ENCODE data around the gene DELE1. TPM values are rescaled to one million over a fixed set of nuclear protein-coding genes. Genes with fewer than 3 reads are reported as not detected.

DELE1 gene
- total and polyA plus RNA-seq, 2 donors (not counting 1 experiment from before 2014, with no cell fraction given), result 38.6 to 40.5 TPM

GRCh38 chr5:141906972-141907371 lies 16.7 kb upstream of the DELE1 start:
- no peaks in the 10 kb centered on the region for H3K36me3 ChIP-seq (ENCODE audit: control insufficient read depth, insufficient read depth, low read length)
- peaks cover 10% of the 10 kb centered on the region for H3K27me3 ChIP-seq (ENCODE audit: control insufficient read depth, insufficient read depth, low read length)
- no peak overlapping the region for H3K9ac ChIP-seq (ENCODE audit: insufficient read depth, low read length)

GRCh38 chr5:141908796-141909195 lies 14.9 kb upstream of the DELE1 start:
- H3K79me2 ChIP-seq (ENCODE audit: control insufficient read depth, insufficient read depth, low read length), result no peaks in the 10 kb centered on the region
- no peak overlapping the region for H3K27ac ChIP-seq (ENCODE audit: insufficient read depth, low read length)
- no peaks in the 10 kb centered on the region for H3K9me3 ChIP-seq (ENCODE audit: control insufficient read depth, insufficient read depth, low read depth, low read length)
- TF ChIP-seq EZH2 (IDR thresholded peaks at IDR 0.05; ENCODE audit: low read length, missing control alignments), result no peak
- TF ChIP-seq CTCF (conservative IDR thresholded peaks at IDR 0.05 in 1 of 2, IDR thresholded peaks at IDR 0.05 in 1 of 2; ENCODE audit: low read depth in 1 of 2, low read length in 2 of 2), result no peak
- peaks cover 5% of the 10 kb centered on the region for H3K27me3 ChIP-seq (ENCODE audit: control insufficient read depth, insufficient read depth, low read length)
- H3K4me1 ChIP-seq (ENCODE audit: control insufficient read depth, extremely low read depth, insufficient read depth, low read length), result peaks cover 2% of the 10 kb centered on the region
- no peak overlapping the region for H3K4me2 ChIP-seq (ENCODE audit: extremely low read depth, insufficient read depth, low read length)
- peak in 1 of 2 donors; percentile 37 for DNase-seq (ENCODE audit: low read depth in 2 of 2)
- H3K4me3 ChIP-seq (replicated peaks in 1 of 4; ENCODE audit: control extremely low read depth in 1 of 4, insufficient read depth in 1 of 4, low read depth in 3 of 4, low read length in 4 of 4), result no peak overlapping the region
- no peak overlapping the region for H3K9ac ChIP-seq (ENCODE audit: insufficient read depth, low read length)
- H3K36me3 ChIP-seq (ENCODE audit: control insufficient read depth, insufficient read depth, low read length), result no peaks in the 10 kb centered on the region
- no peaks in the 10 kb centered on the region for H4K20me1 ChIP-seq (ENCODE audit: control insufficient read depth, extremely low read depth, insufficient read depth, low read length)
- H2AFZ ChIP-seq (ENCODE audit: low read length), result no peak overlapping the region

More at GRCh38 chr5:141906972-141907371, 16.7 kb upstream of the DELE1 start:
- Histone ChIP-seq H3K27ac (ENCODE audit: insufficient read depth, low read length) (no peak overlapping the region), H3K4me3 (replicated peaks in 1 of 4; ENCODE audit: control extremely low read depth in 1 of 4, insufficient read depth in 1 of 4, low read depth in 3 of 4, low read length in 4 of 4) (no peak overlapping the region), H3K79me2 (ENCODE audit: control insufficient read depth, insufficient read depth, low read length) (no peaks in the 10 kb centered on the region), H2AFZ (ENCODE audit: low read length) (no peak overlapping the region), H3K9me3 (ENCODE audit: control insufficient read depth, insufficient read depth, low read depth, low read length) (no peaks in the 10 kb centered on the region), H3K4me2 (ENCODE audit: extremely low read depth, insufficient read depth, low read length) (no peak overlapping the region), H4K20me1 (ENCODE audit: control insufficient read depth, extremely low read depth, insufficient read depth, low read length) (no peaks in the 10 kb centered on the region), H3K4me1 (ENCODE audit: control insufficient read depth, extremely low read depth, insufficient read depth, low read length) (no peaks in the 10 kb centered on the region)
- no peak for DNase-seq (ENCODE audit: low read depth in 2 of 2)
- TF ChIP-seq CTCF (conservative IDR thresholded peaks at IDR 0.05 in 1 of 2, IDR thresholded peaks at IDR 0.05 in 1 of 2; ENCODE audit: low read depth in 1 of 2, low read length in 2 of 2) (no peak), EZH2 (IDR thresholded peaks at IDR 0.05; ENCODE audit: low read length, missing control alignments) (no peak)

- Histone ChIP-seq H3K36me3 (ENCODE audit: control insufficient read depth, insufficient read depth, low read length) (no peaks in the 10 kb centered on the region), H3K4me2 (ENCODE audit: extremely low read depth, insufficient read depth, low read length) (no peak overlapping the region), H4K20me1 (ENCODE audit: control insufficient read depth, extremely low read depth, insufficient read depth, low read length) (no peaks in the 10 kb centered on the region), H3K9me3 (ENCODE audit: control insufficient read depth, insufficient read depth, low read depth, low read length) (no peaks in the 10 kb centered on the region), H3K27me3 (ENCODE audit: control insufficient read depth, insufficient read depth, low read length) (peaks cover 5% of the 10 kb centered on the region), H3K9ac (ENCODE audit: insufficient read depth, low read length) (no peak overlapping the region), H3K4me3 (replicated peaks in 1 of 4; ENCODE audit: control extremely low read depth in 1 of 4, insufficient read depth in 1 of 4, low read depth in 3 of 4, low read length in 4 of 4) (no peak overlapping the region), H3K27ac (ENCODE audit: insufficient read depth, low read length) (no peak overlapping the region), H3K4me1 (ENCODE audit: control insufficient read depth, extremely low read depth, insufficient read depth, low read length) (peaks cover 3% of the 10 kb centered on the region), H2AFZ (ENCODE audit: low read length) (no peak overlapping the region), H3K79me2 (ENCODE audit: control insufficient read depth, insufficient read depth, low read length) (no peaks in the 10 kb centered on the region)
- TF ChIP-seq EZH2 (IDR thresholded peaks at IDR 0.05; ENCODE audit: low read length, missing control alignments), result no peak
- no peak for DNase-seq (ENCODE audit: low read depth in 2 of 2)
These were observed 14.5 kb upstream of the DELE1 start for GRCh38 chr5:141909212-141909611.

All from fibroblast of lung (primary cell).